PC-3 (cell line): ENCODE results near the gene AFF2. TPM values are rescaled to one million over a fixed set of nuclear protein-coding genes. Genes with fewer than 3 reads are reported as not detected.

Experiments
- ATAC-seq: fragments of 200-7000 bp; cut with Tn5 transposase; 2 replicates; pipeline ENCODE4 v1.9.1; 2020; ENCODE audit warnings: mild to moderate bottlenecking, moderate library complexity
- BruUV-seq: library from RNA; stranded (reverse); fragments of 400-500 nt; replicated peaks from 2 replicates; lab custom pipeline; 2021; lab: Mats Ljungman, UMichigan
- CTCF ChIA-PET: fragments of 300-600 bp; sonication (Branson Sonifier 250); formaldehyde crosslinking; loops from one replicate; lab custom pipeline; 2022; ENCODE audit warnings: antibody characterized with exemption; lab: Charles Lee
- POLR2A ChIA-PET: fragments of 300-600 bp; sonication (Branson Sonifier 250); formaldehyde crosslinking; loops from one replicate; lab custom pipeline; 2022; ENCODE audit warnings: antibody characterized with exemption; ENCODE audit not compliant: unreplicated experiment; lab: Charles Lee
- DNase-seq: peaks from one replicate; pipeline ENCODE4 v3.0.0-alpha.2; 2015
- H2AFZ ChIP-seq: fragments of 300-600 bp; sonication (generic); 2 replicates; pipeline ENCODE4 v1.6.0; 2016; ENCODE audit warnings: antibody characterized with exemption, low read length
- H3F3A ChIP-seq: fragments of 300-600 bp; sonication (generic); one replicate; pipeline ENCODE4 v1.6.0; 2017; ENCODE audit warnings: antibody characterized with exemption, low read length, control low read depth, mild to moderate bottlenecking; ENCODE audit not compliant: unreplicated experiment
- H3K27ac ChIP-seq: fragments of 300-600 bp; sonication (generic); 2 replicates; pipeline ENCODE4 v1.5.1; 2016; ENCODE audit warnings: mild to moderate bottlenecking, low read length
- H3K27me3 ChIP-seq: fragments of 300-600 bp; sonication (generic); 2 replicates; pipeline ENCODE4 v1.6.1; 2016; ENCODE audit warnings: low read length, mixed read lengths
- H3K36me3 ChIP-seq: fragments of 300-600 bp; sonication (generic); 2 replicates; pipeline ENCODE4 v1.6.1; 2016; ENCODE audit warnings: low read depth, mixed run types, low read length, mixed read lengths
- H3K4me1 ChIP-seq: fragments of 300-600 bp; sonication (generic); 2 replicates; pipeline ENCODE4 v1.5.1; 2016; ENCODE audit warnings: low read length; ENCODE audit not compliant: insufficient read depth
- H3K4me2 ChIP-seq: fragments of 300-600 bp; sonication (generic); 2 replicates; pipeline ENCODE4 v1.6.0; 2016; ENCODE audit warnings: low read length
- H3K4me3 ChIP-seq: fragments of 300-600 bp; sonication (generic); 2 replicates; pipeline ENCODE4 v1.5.1; 2016; ENCODE audit warnings: mild to moderate bottlenecking, low read length, mixed read lengths
- H3K79me2 ChIP-seq: fragments of 300-600 bp; sonication (generic); 2 replicates; pipeline ENCODE4 v1.6.1; 2017; ENCODE audit warnings: low read length, mixed read lengths
- H3K9ac ChIP-seq: fragments of 300-600 bp; sonication (generic); 2 replicates; pipeline ENCODE4 v1.6.0; 2016; ENCODE audit warnings: mild to moderate bottlenecking, low read length
- H3K9me2 ChIP-seq: fragments of 300-600 bp; sonication (generic); replicated peaks from 2 replicates; pipeline ENCODE4 v1.6.1; 2016; ENCODE audit warnings: mixed run types, low read length, mixed read lengths
- H3K9me3 ChIP-seq: fragments of 300-600 bp; sonication (generic); 2 replicates; pipeline ENCODE4 v1.6.1; 2016; ENCODE audit warnings: low read length, mixed read lengths
- H4K20me1 ChIP-seq: fragments of 300-600 bp; sonication (generic); 2 replicates; pipeline ENCODE4 v1.6.1; 2016; ENCODE audit warnings: low read length, mixed read lengths
- EZH2 ChIP-seq: fragments of 300-600 bp; sonication (generic); IDR thresholded peaks from one replicate; pipeline ENCODE4 v1.6.1; 2017; ENCODE audit warnings: antibody characterized with exemption, mild to moderate bottlenecking, low read length; ENCODE audit not compliant: unreplicated experiment
- EZH2phosphoT487 ChIP-seq: fragments of 300-600 bp; sonication (generic); IDR thresholded peaks from 2 replicates; pipeline ENCODE4 v1.6.1; 2018; ENCODE audit warnings: mild to moderate bottlenecking, antibody characterized with exemption, low read length, borderline replicate concordance
- intact Hi-C: fragments of 100-400 bp; cut with micrococcal nuclease; formaldehyde crosslinking; loops from 2 replicates; pipeline ENCODE4 v1.9.0; 2023
- total RNA-seq: library from RNA; depleted of rRNA; stranded (reverse); fragments of >200 nt; gene quantifications from 2 replicates; pipeline ENCODE4 v1.2.3, GENCODE V29; 2014
- TF ChIP-seq, protein P1 (sequence below): fragments of 300-600 bp; sonication (generic); conservative IDR thresholded peaks from 2 replicates; pipeline ENCODE4 v1.5.1; 2017; ENCODE audit warnings: antibody characterized with exemption, low read depth, mild to moderate bottlenecking, low read length

The AFF2 gene
- total RNA-seq, 1 experiment from 2014 or later, result not detected

DNA sequence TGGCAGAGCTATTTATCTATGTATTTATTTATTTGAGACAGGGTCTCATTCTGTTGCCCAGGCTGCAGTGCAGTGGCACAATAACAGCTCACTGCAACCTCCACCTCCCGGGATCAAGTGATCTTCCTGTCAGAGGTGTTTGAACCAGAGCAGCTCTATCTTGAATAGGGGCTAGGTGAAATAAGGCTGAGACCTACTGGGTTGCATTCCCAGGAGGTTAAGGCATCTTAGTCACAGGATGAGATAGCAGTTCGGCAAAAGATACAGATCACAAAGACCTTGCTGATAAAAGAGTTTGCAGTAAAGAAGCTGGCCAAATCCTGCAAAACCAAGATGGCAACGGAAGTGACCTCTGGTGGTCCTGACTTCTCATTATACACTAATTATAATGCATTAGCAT lies 501.9 kb downstream of the AFF2 start:
- intact Hi-C loops, result no loop called here

DNA sequence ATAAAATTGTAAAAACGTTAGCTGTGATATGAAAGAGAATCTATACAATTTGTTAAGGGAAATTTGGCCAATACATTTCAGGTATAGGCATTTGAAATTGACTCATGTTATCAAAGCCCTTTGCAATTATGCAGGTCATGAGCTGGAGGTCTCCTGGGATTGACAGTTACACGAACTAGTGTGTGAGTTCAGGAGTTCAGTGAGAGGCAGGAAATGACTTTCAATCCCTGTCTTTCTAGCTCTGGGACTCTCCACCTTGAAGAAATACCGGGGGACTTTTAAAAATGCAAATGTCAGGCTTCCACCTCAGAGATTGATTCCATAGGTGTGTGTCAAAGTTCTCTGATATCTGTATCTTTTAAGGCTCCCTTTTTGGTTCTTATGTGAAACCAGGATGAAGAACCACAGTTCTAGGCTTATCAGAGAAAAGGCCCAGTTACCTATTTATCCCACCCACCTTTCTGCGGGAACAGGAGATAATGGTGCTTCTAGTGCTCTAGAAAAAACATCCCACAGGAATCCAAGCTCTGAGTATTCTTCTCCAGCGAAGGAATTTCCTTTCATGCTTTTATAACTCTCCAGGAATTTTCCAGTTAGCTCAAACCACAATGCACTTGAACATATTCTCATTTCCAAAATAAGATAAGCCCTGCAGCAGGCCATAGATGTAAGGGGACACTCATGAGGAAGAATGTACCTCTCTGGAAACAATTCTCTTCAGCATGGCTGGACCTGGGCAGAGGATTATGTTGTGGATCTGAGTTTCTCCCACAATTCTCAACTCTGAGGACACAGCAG lies 503.6 kb downstream of the AFF2 start:
- no peak overlapping the region for H3K9ac ChIP-seq
- no peak for ATAC-seq
- H3K27ac ChIP-seq, result no peak overlapping the region
- no peaks in the 10 kb centered on the region for H3K4me1 ChIP-seq
- H3K79me2 ChIP-seq, result no peaks in the 10 kb centered on the region
- no peaks in the 10 kb centered on the region for H4K20me1 ChIP-seq
- H3K27me3 ChIP-seq, result no peaks in the 10 kb centered on the region
- TF ChIP-seq, protein P1, sequence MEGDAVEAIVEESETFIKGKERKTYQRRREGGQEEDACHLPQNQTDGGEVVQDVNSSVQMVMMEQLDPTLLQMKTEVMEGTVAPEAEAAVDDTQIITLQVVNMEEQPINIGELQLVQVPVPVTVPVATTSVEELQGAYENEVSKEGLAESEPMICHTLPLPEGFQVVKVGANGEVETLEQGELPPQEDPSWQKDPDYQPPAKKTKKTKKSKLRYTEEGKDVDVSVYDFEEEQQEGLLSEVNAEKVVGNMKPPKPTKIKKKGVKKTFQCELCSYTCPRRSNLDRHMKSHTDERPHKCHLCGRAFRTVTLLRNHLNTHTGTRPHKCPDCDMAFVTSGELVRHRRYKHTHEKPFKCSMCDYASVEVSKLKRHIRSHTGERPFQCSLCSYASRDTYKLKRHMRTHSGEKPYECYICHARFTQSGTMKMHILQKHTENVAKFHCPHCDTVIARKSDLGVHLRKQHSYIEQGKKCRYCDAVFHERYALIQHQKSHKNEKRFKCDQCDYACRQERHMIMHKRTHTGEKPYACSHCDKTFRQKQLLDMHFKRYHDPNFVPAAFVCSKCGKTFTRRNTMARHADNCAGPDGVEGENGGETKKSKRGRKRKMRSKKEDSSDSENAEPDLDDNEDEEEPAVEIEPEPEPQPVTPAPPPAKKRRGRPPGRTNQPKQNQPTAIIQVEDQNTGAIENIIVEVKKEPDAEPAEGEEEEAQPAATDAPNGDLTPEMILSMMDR, result no peak
- TF ChIP-seq EZH2phosphoT487 (no peak), EZH2 (no peak)
- intact Hi-C loops, result no loop called here
- H3K36me3 ChIP-seq, result no peaks in the 10 kb centered on the region
- no TSS peak for BruUV-seq
- H2AFZ ChIP-seq, result no peak overlapping the region
- ChIA-PET POLR2A (no interaction called here), CTCF (no interaction called here)
- no peak for DNase-seq
- H3K4me3 ChIP-seq, result no peak overlapping the region
- no peak overlapping the region for H3K4me2 ChIP-seq
- no peaks in the 10 kb centered on the region for H3K9me3 ChIP-seq
- H3F3A ChIP-seq, result no peaks in the 10 kb centered on the region
- no peaks in the 10 kb centered on the region for H3K9me2 ChIP-seq

More for the DNA sequence above, 501.9 kb downstream of the AFF2 start:
- ATAC-seq, result no peak
- H4K20me1 ChIP-seq, result no peaks in the 10 kb centered on the region
- ChIA-PET CTCF (no interaction called here), POLR2A (no interaction called here)
- no peaks in the 10 kb centered on the region for H3K9me2 ChIP-seq
- no peak for DNase-seq
- H3F3A ChIP-seq, result no peaks in the 10 kb centered on the region
- no peak overlapping the region for H2AFZ ChIP-seq
- H3K9ac ChIP-seq, result no peak overlapping the region
- BruUV-seq, result no TSS peak
- no peak for TF ChIP-seq EZH2
- no peaks in the 10 kb centered on the region for H3K36me3 ChIP-seq
- no peak overlapping the region for H3K27ac ChIP-seq
- H3K4me3 ChIP-seq, result no peak overlapping the region
- H3K4me1 ChIP-seq, result no peaks in the 10 kb centered on the region
- no peaks in the 10 kb centered on the region for H3K9me3 ChIP-seq
- no peaks in the 10 kb centered on the region for H3K27me3 ChIP-seq
- H3K79me2 ChIP-seq, result no peaks in the 10 kb centered on the region
- H3K4me2 ChIP-seq, result no peak overlapping the region

DNA sequence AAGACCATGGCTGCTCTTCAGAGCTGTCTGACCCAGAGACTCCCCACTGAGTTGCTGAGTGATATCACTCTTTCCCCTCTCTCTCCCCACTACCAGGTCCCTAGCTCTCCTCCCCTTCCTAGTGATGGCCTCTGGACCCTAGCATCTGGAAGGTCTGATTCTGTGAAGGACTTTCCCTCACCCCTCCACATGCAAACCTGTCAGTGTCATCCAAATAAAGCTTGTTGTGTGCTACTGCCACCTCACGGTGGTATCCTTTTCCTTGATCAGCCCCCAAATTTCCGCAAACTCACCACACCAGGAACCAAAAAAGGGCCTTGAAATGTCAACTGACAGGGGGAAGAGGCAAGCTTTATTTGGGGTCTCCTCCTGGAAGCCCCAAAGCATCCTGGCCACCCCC lies 504.5 kb downstream of the AFF2 start:
- no TSS peak for BruUV-seq
- Histone ChIP-seq H3K4me1 (no peaks in the 10 kb centered on the region), H3F3A (no peaks in the 10 kb centered on the region), H3K27me3 (no peaks in the 10 kb centered on the region), H3K79me2 (no peaks in the 10 kb centered on the region), H3K9me3 (no peaks in the 10 kb centered on the region), H3K9ac (no peak overlapping the region), H4K20me1 (no peaks in the 10 kb centered on the region), H3K27ac (no peak overlapping the region), H2AFZ (no peak overlapping the region), H3K4me2 (no peak overlapping the region), H3K36me3 (no peaks in the 10 kb centered on the region), H3K4me3 (no peak overlapping the region), H3K9me2 (no peaks in the 10 kb centered on the region)
- POLR2A ChIA-PET, result no interaction called here
- CTCF ChIA-PET, result no interaction called here
- DNase-seq, result no peak
- TF ChIP-seq, protein P1, result no peak
- TF ChIP-seq EZH2phosphoT487 (no peak), EZH2 (no peak)
- intact Hi-C loops, result no loop called here
- ATAC-seq, result no peak
